Raji (cell line): Measurements from ENCODE around the gene CTNND1.

Experiments
- POLR2A ChIP-seq: IDR thresholded peaks from 2 replicates; pipeline ENCODE4 v1.6.1; 2011; ENCODE audit warnings: low read depth, low read length, control low read depth; ENCODE audit not compliant: insufficient read depth

Gene CTNND1

GRCh38 chr11:57751676-57752253 is 9.8 kb upstream of the CTNND1 start, which contains the start of gene BTBD18:
BTBD18 (minus strand) TSS chr11:57751819; CDS start chr11:57751188, 631 bp downstream.
- TF ChIP-seq POLR2A = no peak

DNA sequence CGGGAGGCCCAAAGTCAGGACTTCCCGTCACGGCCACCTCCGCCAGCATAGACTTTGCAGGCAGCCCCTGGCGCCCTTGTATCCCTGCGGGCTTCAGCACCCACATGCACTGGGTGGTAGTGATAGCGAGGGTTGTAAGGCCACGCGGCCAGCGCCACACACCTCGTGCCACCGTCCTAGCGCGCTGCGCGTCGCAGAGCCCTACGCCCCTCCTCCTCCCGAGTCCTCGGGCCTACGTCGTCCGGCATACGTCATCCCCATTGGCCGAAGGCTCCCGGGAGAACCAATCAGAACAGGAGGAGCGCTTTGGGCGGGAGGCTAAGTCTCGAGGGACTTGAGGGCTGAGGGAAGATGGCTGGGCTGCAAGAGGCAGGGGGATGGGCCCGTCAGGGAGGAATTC is 8.6 kb upstream of the CTNND1 start:
- no peak for TF ChIP-seq POLR2A

DNA sequence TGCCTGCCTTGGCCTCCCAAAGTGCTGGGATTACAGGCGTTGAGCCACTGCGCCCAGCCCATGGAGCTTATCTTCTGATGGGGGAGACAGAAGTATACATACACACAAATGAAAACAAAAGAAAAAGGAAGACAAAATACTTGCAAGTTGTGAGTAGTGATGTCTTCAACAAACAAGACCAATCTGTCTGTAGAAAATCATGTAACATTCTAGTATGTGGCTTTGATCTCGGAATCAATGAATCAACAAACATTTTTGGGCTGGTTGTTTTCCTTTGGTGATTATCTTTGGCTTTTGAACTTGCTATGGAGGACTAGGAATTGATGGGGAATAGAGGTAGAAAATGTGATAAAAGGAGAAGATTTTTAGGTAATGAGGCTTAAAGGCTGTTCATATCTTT is 3.4 kb upstream of the CTNND1 start:
- no peak for TF ChIP-seq POLR2A

DNA sequence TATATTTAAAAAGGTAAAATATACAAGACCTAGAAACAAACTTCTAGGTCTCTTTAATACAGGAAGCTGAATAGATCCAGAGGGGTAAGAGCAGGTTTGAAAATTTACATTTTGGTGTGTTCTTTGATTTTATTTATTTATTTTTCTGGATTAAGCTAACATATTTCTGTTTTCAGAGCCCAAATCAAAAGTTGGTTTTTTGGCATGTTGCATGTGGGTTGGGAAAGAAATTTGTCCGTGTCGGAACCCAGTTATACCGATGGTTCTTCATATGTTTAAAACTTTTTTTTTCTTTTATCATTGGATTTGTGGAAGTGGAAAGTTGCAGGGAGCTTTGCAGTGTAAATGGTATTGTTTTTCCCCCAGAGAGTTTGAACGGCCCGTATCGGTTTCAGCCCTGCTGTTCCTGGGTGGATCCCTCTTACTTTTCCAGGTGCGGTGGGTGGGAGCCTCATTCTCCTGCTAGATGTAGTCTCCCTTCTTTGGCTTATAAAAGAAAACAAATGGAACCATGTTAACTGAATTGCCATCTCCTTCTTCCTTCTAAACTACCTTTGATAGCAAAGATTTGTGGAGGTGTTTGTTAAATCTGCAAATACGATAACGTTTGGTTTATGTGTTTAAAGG is 746 bp downstream of the CTNND1 start:
- no peak for TF ChIP-seq POLR2A

DNA sequence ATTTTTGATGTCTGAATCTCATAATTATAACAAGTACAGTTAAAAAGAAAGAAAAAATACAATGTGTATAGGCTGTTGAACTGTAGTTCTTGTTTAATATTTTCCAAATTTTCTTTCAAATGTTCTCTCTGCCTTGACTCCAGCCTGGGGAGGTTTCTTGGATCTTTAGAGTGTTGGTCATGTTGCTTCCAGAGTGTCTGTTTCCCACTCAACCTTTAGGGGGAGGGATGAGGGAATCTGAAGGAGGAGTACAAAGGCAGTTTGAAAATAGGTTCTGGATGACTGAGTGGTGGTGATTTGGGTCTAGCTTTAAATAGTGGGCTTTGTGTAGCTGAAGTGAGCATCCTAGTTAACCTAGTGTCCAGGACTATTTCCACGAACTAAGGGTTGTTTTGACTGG is 2.0 kb downstream of the CTNND1 start:
- TF ChIP-seq POLR2A = no peak

DNA sequence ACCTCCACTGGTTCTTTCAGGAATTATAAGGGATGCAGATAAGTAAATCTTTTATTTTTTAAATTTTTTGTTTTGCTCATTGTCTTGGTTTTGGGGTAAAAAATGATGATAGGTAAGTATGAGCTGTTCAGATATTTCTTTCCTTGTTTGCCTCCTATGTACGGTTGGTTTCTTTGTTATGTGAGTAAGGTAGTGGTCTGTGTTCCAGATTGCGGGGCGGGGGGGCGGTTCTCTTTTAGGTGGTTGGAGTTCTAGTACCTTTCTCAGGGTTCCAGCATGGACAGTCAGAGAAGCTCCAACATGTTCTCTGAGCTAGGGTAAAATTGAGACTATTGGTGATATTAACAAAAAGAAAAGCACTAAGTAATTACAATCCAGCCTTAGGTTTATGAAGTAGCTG is 2.4 kb downstream of the CTNND1 start:
- no peak for TF ChIP-seq POLR2A

GRCh38 chr11:57764566-57764965 is 3.0 kb downstream of the CTNND1 start:
- no peak for TF ChIP-seq POLR2A

DNA sequence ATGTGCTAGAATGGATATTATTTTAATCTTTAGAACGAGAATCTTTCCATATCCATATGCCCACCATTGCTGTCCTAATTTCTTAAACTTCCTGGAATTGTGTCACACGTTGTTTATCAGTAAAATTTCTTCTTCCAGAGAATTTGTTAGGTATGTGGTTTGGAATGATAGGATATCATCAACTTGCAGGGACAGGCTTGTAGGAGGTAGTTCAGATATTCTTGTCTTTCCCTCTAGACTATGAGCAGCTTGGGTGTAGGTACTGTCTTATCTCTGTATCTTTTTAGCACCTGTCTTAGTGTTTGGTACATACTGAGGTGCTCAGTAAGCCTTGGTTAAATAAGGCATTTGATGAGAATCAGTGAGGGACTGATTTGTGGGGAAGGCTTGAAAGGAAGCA is 3.4 kb downstream of the CTNND1 start:
- no peak for TF ChIP-seq POLR2A

DNA sequence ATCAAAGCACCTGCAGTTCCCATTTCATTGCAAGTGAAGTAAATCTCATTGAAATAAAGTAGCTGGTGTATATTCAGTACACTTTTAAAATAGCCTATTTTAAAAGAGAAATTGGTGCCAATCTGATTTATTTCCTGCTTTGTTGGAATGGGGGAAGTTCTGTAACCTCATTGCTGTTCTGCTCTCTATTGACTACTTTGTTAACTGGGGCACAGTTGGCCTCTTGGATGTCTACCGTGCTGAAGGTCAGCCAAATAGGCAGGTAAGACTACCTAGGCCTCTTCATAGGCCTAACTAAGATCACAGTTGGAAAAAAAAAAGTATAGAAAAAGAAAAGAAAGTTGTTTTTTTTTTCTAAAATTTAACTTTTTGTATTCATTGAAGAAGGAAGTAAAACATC is 9.2 kb downstream of the CTNND1 start:
- TF ChIP-seq POLR2A = no peak

GRCh38 chr11:57771365-57771764 is 9.8 kb downstream of the CTNND1 start:
- no peak for TF ChIP-seq POLR2A

GRCh38 chr11:57772562-57772961 is 11.0 kb downstream of the CTNND1 start:
- no peak for TF ChIP-seq POLR2A

GRCh38 chr11:57773026-57773598 is 11.5 kb downstream of the CTNND1 start:
- TF ChIP-seq POLR2A = no peak

DNA sequence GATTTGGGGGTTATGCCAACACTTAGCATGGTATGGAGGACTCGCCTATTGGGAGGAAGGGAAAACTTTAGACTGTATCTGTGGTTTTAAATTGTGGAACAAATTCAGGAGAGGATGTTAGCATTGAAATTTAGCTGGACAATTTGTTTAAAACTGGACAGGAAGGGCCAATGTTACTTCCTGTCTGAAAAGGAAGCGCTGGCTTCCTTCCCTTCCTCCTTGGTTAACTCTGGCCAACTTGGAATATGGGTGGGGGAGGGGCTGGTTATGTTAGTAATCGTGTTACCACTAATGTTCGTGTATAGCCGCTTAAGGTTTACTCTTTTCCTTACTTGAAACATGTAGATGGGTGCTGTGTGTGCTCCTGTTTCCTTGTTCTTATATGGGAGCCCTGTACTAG is 13.9 kb downstream of the CTNND1 start:
- TF ChIP-seq POLR2A = no peak

GRCh38 chr11:57776031-57776521 is 14.5 kb downstream of the CTNND1 start:
- no peak for TF ChIP-seq POLR2A

DNA sequence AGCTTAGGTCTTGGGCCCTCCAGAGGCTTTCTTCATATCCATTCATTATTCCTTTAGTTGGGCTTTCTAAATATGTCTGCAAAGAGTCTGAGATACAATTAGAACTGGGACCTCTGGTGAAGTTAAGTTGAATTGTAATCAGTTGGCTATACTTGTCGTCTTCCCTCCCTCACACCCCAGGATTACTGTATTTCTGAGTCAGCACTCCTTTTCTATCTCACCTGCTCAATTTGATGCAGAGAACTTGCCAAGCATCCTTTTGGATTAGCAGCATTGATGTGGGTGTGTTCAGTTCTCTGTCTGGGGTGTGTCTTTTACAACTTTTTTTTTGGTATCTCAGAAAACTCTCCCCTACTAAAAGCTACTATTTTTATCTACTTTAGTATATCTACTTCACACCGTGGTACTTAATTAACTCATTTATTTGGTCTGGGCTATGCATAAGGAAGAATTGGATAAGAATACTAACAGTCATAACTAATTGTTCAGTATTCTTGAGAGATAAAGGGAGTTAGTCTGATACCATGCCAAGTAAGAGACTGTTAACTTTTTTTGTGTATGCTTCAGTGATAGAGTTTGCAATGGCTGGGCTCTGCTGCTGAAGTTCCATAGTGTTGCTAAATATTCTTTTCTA is 15.1 kb downstream of the CTNND1 start:
- no peak for TF ChIP-seq POLR2A

DNA sequence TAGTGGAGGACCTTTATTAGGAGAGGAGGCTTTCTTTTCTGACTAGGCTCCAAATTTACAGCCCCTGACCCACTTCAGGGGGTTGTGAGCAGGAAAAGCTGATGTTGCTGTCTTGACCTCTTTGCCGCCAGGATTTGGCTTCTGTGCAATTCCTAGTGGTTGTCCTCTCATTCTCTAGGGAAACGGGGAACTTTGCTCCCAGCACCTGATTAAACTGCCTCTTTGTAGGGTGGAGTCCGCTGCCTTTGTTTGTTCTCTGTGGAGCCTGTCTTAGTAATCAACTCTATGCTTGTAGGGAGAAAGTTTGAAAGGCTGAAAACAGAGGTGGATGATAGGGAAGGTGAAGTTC is 16.3 kb downstream of the CTNND1 start:
- no peak for TF ChIP-seq POLR2A
